ENCODE data around the gene HMX2.

The HMX2 gene

GRCh38 chr10:123147635-123148413 is at the start of gene HMX2:
HMX2 (plus strand) TSS chr10:123148136; CDS start chr10:123148379, 243 bp downstream.
- no peak for DNase-seq

GRCh38 chr10:123100030-123100762 is 47.7 kb upstream of the HMX2 start:
- DNase-seq, result no peak

- no peak for DNase-seq
These were observed 46.1 kb upstream of the HMX2 start for GRCh38 chr10:123101872-123102271.

- peak; percentile 19 for DNase-seq
These were observed 45.3 kb upstream of the HMX2 start for GRCh38 chr10:123102673-123103072.

GRCh38 chr10:123103944-123104343 is 44.0 kb upstream of the HMX2 start:
- DNase-seq, result no peak

- DNase-seq, result no peak
These were observed 38.5 kb upstream of the HMX2 start for GRCh38 chr10:123109466-123109865.

GRCh38 chr10:123117644-123118417 is 30.1 kb upstream of the HMX2 start:
- DNase-seq, result no peak

- no peak for DNase-seq
These were observed 28.9 kb upstream of the HMX2 start for GRCh38 chr10:123119081-123119480.

- DNase-seq, result no peak
These were observed 21.7 kb upstream of the HMX2 start for GRCh38 chr10:123126246-123126645.

GRCh38 chr10:123129618-123130271 is 18.2 kb upstream of the HMX2 start:
- no peak for DNase-seq

- peak; percentile 70 for DNase-seq
These were observed 15.1 kb upstream of the HMX2 start for GRCh38 chr10:123132576-123133477.

- DNase-seq, result no peak
These were observed 14.2 kb upstream of the HMX2 start for GRCh38 chr10:123133541-123134342.

GRCh38 chr10:123134343-123134914 is 13.5 kb upstream of the HMX2 start:
- no peak for DNase-seq

GRCh38 chr10:123134915-123135414 is 13.0 kb upstream of the HMX2 start:
- DNase-seq, result no peak

GRCh38 chr10:123135415-123136141 is 12.4 kb upstream of the HMX2 start, which contains the start of gene HMX3:
HMX3 (plus strand) TSS chr10:123135970; CDS start chr10:123136051, 81 bp downstream.
- DNase-seq, result peak; percentile 29

GRCh38 chr10:123136221-123136805 is 11.6 kb upstream of the HMX2 start:
- no peak for DNase-seq

GRCh38 chr10:123136806-123137642 is 10.9 kb upstream of the HMX2 start:
- no peak for DNase-seq

GRCh38 chr10:123139165-123139520 is 8.8 kb upstream of the HMX2 start:
- no peak for DNase-seq
